Fibroblast of skin of right biceps (primary cell): ENCODE results near the gene UNC45A.
"Not testable (repeated sequence)": the region's sequence is repeated elsewhere in the genome, so short reads cannot be mapped to it uniquely, and the experiment has no call there.

ENCODE experiments used
- DNase-seq: peaks from one replicate; pipeline ENCODE4 v3.0.0-alpha.2; 2013

UNC45A gene

GRCh38 chr15:90918034-90918788, 16.9 kb upstream of the UNC45A start:
- no peak for DNase-seq

DNA sequence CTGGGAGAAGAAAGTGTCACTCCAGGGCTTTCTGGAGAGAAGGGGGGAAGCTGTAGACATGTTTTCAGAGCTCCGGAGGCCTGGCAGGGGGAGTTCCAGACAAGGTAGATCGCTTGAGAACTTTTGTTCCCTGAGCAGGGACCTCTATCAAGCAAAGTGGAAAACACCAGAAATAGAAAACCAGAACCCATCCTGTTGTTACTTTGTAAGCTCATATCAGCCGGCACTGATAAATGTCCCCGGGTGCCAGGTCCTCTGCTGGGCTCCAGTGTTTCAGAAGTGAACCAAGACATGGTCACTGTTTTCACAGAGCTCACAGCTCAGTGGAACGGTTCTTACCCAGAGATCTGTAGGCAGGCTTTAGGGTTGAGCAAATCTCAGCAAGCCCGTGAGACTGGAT, 16.2 kb upstream of the UNC45A start:
- no peak for DNase-seq

DNA sequence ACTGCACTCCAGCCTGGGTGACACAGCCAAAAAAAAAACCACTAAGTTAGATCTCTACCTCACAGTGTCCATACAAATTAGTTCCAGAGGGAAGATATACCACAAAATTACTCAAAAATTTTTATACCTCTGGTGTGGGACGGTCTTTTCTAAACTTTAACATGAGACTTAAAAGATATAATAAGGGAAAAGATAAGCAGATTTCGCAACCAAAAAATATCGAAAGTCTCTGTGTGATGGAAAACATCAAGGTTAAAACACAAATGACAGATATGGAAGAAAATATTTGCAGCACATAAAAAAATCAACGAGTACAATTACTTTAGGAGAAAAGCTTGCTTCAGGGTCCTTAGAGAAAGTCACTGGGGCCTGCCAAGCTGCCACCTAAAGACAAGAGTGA, 13.2 kb upstream of the UNC45A start:
- DNase-seq: no peak

DNA sequence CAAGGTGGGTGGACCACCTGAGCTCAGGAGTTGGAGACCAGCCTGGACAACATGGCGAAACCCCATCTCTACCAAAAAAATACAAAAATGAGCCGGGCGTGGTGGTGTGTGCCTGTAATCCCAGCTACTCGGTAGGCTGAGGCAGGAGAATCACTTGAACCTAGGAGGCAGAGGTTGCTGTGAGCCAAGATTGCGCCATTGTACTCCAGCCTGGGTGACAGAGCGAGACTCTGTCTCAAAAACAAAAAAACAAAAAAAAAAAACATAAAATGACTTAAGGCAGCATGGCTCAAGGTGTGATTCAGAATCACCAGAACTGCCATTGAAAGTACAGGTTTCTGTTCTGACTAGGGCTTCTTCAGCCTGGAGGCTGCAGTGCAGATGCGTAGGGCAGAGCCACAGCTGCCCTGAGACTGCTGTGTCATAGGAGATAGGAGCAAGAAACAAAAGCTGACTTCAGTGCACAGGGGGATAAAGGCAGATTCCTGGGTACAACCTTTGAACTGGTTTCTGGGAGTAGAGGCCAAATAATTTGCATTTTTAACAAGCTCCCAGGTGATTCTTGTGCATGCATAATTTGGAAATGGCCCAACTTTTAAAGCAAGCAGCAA, 12.3 kb upstream of the UNC45A start:
- DNase-seq: not testable (repeated sequence)

DNA sequence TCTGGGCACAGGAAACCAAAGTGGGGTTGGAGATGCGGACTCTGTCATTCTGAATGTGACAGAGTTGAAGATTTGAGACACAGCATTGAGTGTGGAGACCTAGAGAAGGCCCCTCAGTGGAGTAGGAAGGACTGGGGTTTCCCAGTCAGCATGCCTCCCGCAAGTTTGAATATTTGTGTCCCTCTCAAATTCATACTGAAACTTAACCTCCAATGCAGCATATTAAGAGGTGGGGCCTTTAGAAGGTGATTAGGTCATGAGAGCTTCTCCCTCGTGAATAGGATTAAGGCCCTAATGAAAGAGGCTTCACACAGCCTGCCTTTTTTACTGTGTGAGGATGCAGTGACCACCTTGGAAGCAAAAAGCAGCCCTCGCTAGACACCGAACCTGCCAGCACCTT, 10.7 kb upstream of the UNC45A start:
- no peak for DNase-seq

GRCh38 chr15:90926766-90927165, 8.3 kb upstream of the UNC45A start:
- not testable (repeated sequence) for DNase-seq

- not testable (repeated sequence) for DNase-seq
Observed at GRCh38 chr15:90928106-90928505, 7.0 kb upstream of the UNC45A start.

GRCh38 chr15:90929246-90930019, 5.7 kb upstream of the UNC45A start:
- no peak for DNase-seq

- no peak for DNase-seq
Observed at GRCh38 chr15:90930861-90931574, 4.1 kb upstream of the UNC45A start.

DNA sequence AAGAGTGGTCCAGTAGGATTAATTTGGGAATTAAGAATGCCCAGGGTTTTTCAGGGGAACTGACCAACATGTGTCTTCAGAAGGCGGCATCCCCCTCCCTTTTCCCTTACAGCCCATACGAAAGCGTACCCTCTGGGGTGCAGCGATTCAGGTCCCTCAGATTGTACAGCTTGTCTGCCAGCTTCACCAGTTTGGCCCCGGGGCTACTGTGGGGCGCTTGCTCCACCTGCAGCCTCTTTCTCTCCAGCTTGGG, 3.6 kb upstream of the UNC45A start:
- DNase-seq: no peak

GRCh38 chr15:90931828-90932659, 3.0 kb upstream of the UNC45A start, which contains the start of gene HDDC3:
TSS of gene HDDC3 (minus strand) at chr15:90932549. CDS start at chr15:90932540, 9 bp downstream.
- DNase-seq: peak; percentile 78

GRCh38 chr15:90932660-90932991, 2.5 kb upstream of the UNC45A start:
- DNase-seq: no peak

DNA sequence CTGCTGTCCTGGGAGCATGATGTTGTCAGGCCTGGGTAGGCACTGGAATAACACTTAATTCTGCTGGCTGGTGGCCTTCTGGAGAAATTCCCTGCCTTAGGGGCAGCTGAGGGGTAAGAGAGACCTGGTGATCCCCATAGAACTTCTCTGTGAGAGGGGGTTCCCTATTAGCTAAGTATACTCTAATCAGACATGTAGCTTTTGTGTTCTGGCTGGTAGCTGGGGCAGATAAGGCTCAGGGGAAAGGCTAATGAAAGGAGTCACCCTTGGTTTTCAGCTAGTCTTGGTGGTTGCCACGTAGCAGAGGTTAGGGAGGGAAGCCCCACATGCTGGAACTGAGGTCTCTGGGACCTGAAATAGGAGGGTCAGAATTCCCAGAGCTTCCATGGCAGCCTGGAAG, 1.8 kb upstream of the UNC45A start:
- no peak for DNase-seq

- peak; percentile 76 for DNase-seq
Observed at GRCh38 chr15:90934256-90934948, 683 bp upstream of the UNC45A start.

DNA sequence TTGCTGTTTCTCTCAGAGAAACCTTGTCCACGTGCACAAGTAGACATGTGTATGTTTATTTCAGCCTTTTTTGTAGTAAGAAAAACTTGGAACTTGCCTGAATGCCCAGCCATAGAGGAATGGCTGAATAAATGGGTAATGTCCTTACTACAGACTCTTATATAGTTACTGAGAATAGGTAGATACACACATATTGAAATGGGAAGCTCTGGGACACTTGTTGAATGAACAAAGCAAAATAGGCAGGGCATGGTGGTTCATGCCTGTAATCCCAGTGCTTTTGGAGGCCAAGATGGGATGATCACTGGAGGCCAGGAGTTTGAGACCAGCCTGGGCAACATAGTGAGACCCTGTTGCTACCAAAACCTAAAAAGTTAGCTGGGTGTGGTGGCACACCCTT, 1.7 kb downstream of the UNC45A start:
- no peak for DNase-seq

DNA sequence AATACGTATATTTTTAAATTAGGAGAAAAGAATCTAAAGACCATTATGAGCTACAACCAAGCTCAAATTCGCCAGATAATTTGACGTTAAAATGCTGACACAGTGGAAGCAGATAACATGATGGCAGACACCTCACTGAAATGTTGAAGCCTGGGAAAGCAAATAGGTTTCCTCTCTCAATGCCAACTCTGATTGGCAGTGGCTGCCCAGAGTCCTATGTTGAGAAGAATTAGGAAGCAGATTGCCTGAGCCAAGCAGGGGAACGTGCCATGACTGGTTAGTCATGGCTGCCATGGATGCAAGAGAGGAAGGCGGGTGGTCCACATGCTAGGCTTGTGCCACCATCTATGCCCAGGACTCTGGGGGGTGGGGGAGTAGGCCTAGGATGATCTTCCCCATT, 3.2 kb downstream of the UNC45A start:
- no peak for DNase-seq

DNA sequence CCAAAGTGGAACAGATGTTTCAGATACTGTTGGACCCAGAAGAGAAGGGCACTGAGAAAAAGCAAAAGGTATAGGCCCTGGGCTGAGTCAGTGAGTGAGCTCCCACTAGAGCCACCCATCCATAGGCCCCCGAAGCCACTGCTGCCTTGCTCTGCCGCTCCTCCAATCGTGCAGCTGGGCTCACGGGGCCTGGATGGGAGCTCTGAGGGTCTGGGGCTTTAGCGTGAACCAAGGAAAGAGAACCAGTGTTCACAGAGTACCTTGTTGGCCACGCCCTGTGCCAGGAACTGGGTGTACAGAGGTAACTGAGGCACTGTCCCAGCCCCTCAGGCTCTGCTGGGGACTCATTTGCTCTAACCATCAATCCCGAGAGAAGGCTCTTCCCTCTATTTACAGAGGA, 4.7 kb downstream of the UNC45A start:
- no peak for DNase-seq

- no peak for DNase-seq
Observed at GRCh38 chr15:90941038-90941437, 6.0 kb downstream of the UNC45A start.

DNA sequence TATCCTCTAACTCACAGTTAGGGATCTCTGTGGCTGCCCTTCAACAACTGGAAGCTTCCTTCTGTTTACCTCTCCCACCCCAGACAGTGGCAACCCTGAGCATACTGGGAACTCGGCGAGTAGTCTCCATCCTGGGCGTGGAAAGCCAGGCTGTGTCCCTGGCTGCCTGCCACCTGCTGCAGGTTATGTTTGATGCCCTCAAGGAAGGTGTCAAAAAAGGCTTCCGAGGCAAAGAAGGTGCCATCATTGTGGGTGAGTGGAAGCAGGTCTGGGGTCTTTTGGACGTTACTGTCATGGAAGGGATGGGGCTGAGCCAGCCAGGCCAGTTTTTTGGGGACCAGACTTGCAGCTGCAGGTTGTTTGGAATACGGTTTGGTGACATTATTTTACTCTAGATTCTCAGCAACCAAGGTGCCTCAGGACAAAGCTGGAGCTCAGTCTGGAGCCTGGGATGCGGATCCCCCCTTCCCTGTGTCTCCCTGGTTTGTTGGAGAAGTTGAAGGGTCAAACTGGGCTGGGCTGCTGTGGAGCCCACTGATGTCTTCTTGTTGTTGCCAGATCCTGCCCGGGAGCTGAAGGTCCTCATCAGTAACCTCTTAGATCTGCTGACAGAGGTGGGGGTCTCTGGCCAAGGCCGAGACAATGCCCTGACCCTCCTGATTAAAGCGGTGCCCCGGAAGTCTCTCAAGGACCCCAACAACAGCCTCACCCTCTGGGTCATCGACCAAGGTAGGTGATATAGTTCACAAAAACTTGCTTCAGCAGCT, 7.5 kb downstream of the UNC45A start:
- DNase-seq: no peak

DNA sequence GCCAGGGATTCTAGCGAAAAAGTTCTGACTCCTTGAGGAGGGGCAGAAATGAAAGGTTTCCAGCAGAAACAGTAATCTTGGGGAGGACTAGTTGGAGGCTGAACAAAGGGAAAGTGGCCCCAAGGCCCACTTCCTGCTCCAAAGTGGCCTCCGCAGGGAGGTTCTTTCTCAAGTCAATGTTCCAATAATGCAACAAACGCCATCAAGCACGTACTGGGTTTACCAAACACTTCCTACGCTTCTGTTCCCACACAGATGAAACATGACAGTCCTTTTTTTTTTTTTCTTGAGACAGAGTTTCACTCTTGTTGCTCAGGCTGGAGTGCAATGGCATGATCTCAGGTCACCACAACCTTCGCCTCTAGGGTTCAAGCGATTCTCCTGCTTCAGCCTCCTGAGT, 10.0 kb downstream of the UNC45A start:
- DNase-seq: no peak

GRCh38 chr15:90946538-90946937, 11.5 kb downstream of the UNC45A start:
- DNase-seq: no peak
